NCI-H146 (cell line): ENCODE data around the gene ZBTB8B.
"Not testable (repeated sequence)": the region's sequence is repeated elsewhere in the genome, so short reads cannot be mapped to it uniquely, and the experiment has no call there.

ENCODE experiments used
- DNase-seq: peaks from one replicate; lab custom pipeline; 2025; lab: John Stamatoyannopoulos, UW

Gene ZBTB8B

GRCh38 chr1:32464716-32465577 lies at the start of gene ZBTB8B:
TSS of gene ZBTB8B (plus strand) at chr1:32465072. CDS start at chr1:32470625, 5,553 bp downstream.
- DNase-seq = no peak

GRCh38 chr1:32421775-32422174 lies 43.1 kb upstream of the ZBTB8B start:
- no peak for DNase-seq

- DNase-seq = peak; percentile 49
Measured at GRCh38 chr1:32426489-32427255, 38.2 kb upstream of the ZBTB8B start.

- no peak for DNase-seq
Measured at GRCh38 chr1:32427264-32427963, 37.5 kb upstream of the ZBTB8B start.

- DNase-seq = no peak
Measured at GRCh38 chr1:32431736-32432400, 33.0 kb upstream of the ZBTB8B start.

- no peak for DNase-seq
Measured at GRCh38 chr1:32438136-32438535, 26.7 kb upstream of the ZBTB8B start.

- not testable (repeated sequence) for DNase-seq
Measured at GRCh38 chr1:32438777-32439176, 26.1 kb upstream of the ZBTB8B start.

GRCh38 chr1:32441467-32441866 lies 23.4 kb upstream of the ZBTB8B start:
- not testable (repeated sequence) for DNase-seq

- no peak for DNase-seq
Measured at GRCh38 chr1:32447469-32448185, 17.2 kb upstream of the ZBTB8B start.

GRCh38 chr1:32448186-32448772 lies 16.6 kb upstream of the ZBTB8B start:
- DNase-seq = peak; percentile 47

GRCh38 chr1:32448773-32449456 lies 16.0 kb upstream of the ZBTB8B start:
- no peak for DNase-seq

- DNase-seq = not testable (repeated sequence)
Measured at GRCh38 chr1:32449457-32449831, 15.4 kb upstream of the ZBTB8B start.

GRCh38 chr1:32454726-32455125 lies 10.1 kb upstream of the ZBTB8B start:
- peak; percentile 79 for DNase-seq

- DNase-seq = no peak
Measured at GRCh38 chr1:32455958-32456357, 8.9 kb upstream of the ZBTB8B start.

GRCh38 chr1:32458798-32459197 lies 6.1 kb upstream of the ZBTB8B start:
- DNase-seq = not testable (repeated sequence)

GRCh38 chr1:32462977-32463376 lies 1.9 kb upstream of the ZBTB8B start:
- not testable (repeated sequence) for DNase-seq

GRCh38 chr1:32464191-32464715 lies 619 bp upstream of the ZBTB8B start:
- no peak for DNase-seq

GRCh38 chr1:32465578-32465933 lies 684 bp downstream of the ZBTB8B start:
- DNase-seq = no peak

GRCh38 chr1:32466761-32467160 lies 1.9 kb downstream of the ZBTB8B start:
- DNase-seq = no peak

GRCh38 chr1:32468791-32469190 lies 3.9 kb downstream of the ZBTB8B start:
- no peak for DNase-seq
